HEK293 (cell line): ENCODE results near the gene CEBPA.

Experiments used
- GLIS1 ChIP-seq: fragments of 450-650 bp; formaldehyde crosslinking; IDR thresholded peaks from 2 replicates; pipeline ENCODE4 v1.5.1; 2016; ENCODE audit warnings: missing biosample characterization, missing genetic modification characterization
- GLIS2 ChIP-seq: fragments of 450-650 bp; formaldehyde crosslinking; IDR thresholded peaks from 2 replicates; pipeline ENCODE4 v1.5.1; 2016; ENCODE audit warnings: missing biosample characterization, missing genetic modification characterization
- KLF10 ChIP-seq: fragments of 450-650 bp; IDR thresholded peaks from 2 replicates; pipeline ENCODE4 v1.5.1; 2018; ENCODE audit warnings: missing biosample characterization, mild to moderate bottlenecking, missing genetic modification characterization
- KLF17 ChIP-seq: fragments of 450-650 bp; formaldehyde crosslinking; IDR thresholded peaks from 2 replicates; pipeline ENCODE4 v1.5.1; 2016; ENCODE audit warnings: missing biosample characterization, missing genetic modification characterization
- KLF9 ChIP-seq: fragments of 450-650 bp; formaldehyde crosslinking; IDR thresholded peaks from 2 replicates; pipeline ENCODE4 v1.5.1; 2016; ENCODE audit warnings: missing biosample characterization, missing genetic modification characterization, low read depth
- RBAK ChIP-seq: fragments of 450-650 bp; formaldehyde crosslinking; IDR thresholded peaks from 2 replicates; pipeline ENCODE4 v1.5.1; 2016; ENCODE audit warnings: missing biosample characterization, missing genetic modification characterization
- ZBTB10 ChIP-seq: fragments of 450-650 bp; formaldehyde crosslinking; IDR thresholded peaks from 2 replicates; pipeline ENCODE4 v1.5.1; 2016; ENCODE audit warnings: missing biosample characterization, missing genetic modification characterization
- ZBTB21 ChIP-seq: fragments of 450-650 bp; formaldehyde crosslinking; IDR thresholded peaks from 2 replicates; pipeline ENCODE4 v1.5.1; 2017; ENCODE audit warnings: missing biosample characterization, missing genetic modification characterization
- ZBTB48 ChIP-seq: fragments of 450-650 bp; formaldehyde crosslinking; IDR thresholded peaks from 2 replicates; pipeline ENCODE4 v1.5.1; 2016; ENCODE audit warnings: missing biosample characterization, missing genetic modification characterization
- ZBTB7A ChIP-seq: fragments of 450-650 bp; formaldehyde crosslinking; IDR thresholded peaks from 2 replicates; pipeline ENCODE4 v1.5.1; 2016; ENCODE audit warnings: low read depth, missing biosample characterization, missing genetic modification characterization
- ZFP69B ChIP-seq: fragments of 450-650 bp; formaldehyde crosslinking; IDR thresholded peaks from 2 replicates; pipeline ENCODE4 v1.5.1; 2016; ENCODE audit warnings: missing biosample characterization, missing genetic modification characterization
- ZNF146 ChIP-seq: fragments of 450-650 bp; formaldehyde crosslinking; IDR thresholded peaks from 2 replicates; pipeline ENCODE4 v1.5.1; 2016; ENCODE audit warnings: missing biosample characterization, missing genetic modification characterization
- ZNF19 ChIP-seq: fragments of 450-650 bp; formaldehyde crosslinking; IDR thresholded peaks from 2 replicates; pipeline ENCODE4; 2016; ENCODE audit warnings: missing biosample characterization, missing genetic modification characterization, low read depth
- ZNF335 ChIP-seq: fragments of 450-650 bp; formaldehyde crosslinking; conservative IDR thresholded peaks from 2 replicates; pipeline ENCODE4 v1.5.1; 2016; ENCODE audit warnings: missing biosample characterization, missing genetic modification characterization
- ZNF366 ChIP-seq: fragments of 450-650 bp; formaldehyde crosslinking; conservative IDR thresholded peaks from 2 replicates; pipeline ENCODE4 v1.5.1; 2016; ENCODE audit warnings: missing biosample characterization, missing genetic modification characterization
- ZNF600 ChIP-seq: fragments of 450-650 bp; formaldehyde crosslinking; IDR thresholded peaks from 2 replicates; pipeline ENCODE4 v1.5.1; 2016; ENCODE audit warnings: missing biosample characterization, missing genetic modification characterization
- ZNF629 ChIP-seq: fragments of 450-650 bp; formaldehyde crosslinking; IDR thresholded peaks from 2 replicates; pipeline ENCODE4 v1.5.1; 2017; ENCODE audit warnings: missing biosample characterization, missing genetic modification characterization
- ZNF837 ChIP-seq: fragments of 450-650 bp; formaldehyde crosslinking; IDR thresholded peaks from 2 replicates; pipeline ENCODE4 v1.5.1; 2016; ENCODE audit warnings: missing biosample characterization, missing genetic modification characterization
- ZXDB ChIP-seq: fragments of 450-650 bp; formaldehyde crosslinking; IDR thresholded peaks from 2 replicates; pipeline ENCODE4 v1.5.1; 2016; ENCODE audit warnings: missing biosample characterization, missing genetic modification characterization
- TF ChIP-seq, protein P1 (sequence below): fragments of 450-650 bp; formaldehyde crosslinking; IDR thresholded peaks from 2 replicates; pipeline ENCODE4 v1.5.1; 2016; ENCODE audit warnings: missing biosample characterization, missing genetic modification characterization
- TF ChIP-seq, protein P2 (sequence below): fragments of 450-650 bp; formaldehyde crosslinking; IDR thresholded peaks from 2 replicates; pipeline ENCODE4 v1.5.1; 2016; ENCODE audit warnings: missing biosample characterization, missing genetic modification characterization

The CEBPA gene

DNA sequence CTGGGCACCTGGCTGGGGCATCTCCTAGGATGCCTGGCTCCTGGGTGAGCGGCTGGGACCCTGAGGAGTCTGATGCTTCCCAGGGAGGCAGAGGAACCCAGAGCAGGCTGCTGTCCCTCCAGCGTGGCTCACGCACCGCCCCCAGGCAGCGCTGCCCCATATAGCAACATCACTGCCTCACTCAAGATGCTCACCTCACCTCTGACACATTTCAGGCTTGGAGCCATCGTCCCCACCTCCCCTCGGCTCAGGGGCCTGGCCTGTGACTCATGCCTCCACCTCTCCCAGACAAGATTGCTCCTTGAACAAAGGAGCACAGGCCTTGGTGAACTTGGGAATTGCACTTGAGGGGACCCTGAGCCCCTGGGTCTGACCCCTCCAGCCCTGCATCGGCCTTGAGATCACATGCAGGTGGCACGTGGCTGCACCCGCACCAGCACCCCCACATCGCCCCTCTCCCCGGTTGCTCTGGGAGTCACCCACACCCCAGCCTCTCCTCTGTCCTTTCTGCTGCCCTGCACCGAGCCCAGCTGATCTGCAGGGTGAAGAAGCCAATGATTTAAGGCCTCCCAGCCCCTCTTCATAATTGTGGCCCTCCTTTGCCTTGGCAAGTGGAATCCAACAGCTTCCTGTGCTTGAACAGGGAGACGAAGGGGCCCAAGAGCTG lies 11.2 kb downstream of the CEBPA start (continued):
- TF ChIP-seq ZBTB7A (tag by site-specific recombination) (0 out of 2 replicates have a peak, but pooled peaks have one; percentile 27), ZBTB10 (tag by site-specific recombination) (0 out of 2 replicates have a peak, but pooled peaks have one; percentile 14), ZNF146 (peak; percentile 1; the same call in 1 of the 2 replicates), GLIS2 (tag by site-specific recombination) (peak; percentile 57), ZNF19 (tag by site-specific recombination) (no peak), KLF10 (tag by site-specific recombination) (no peak), ZNF600 (tag by site-specific recombination) (peak; percentile 44; the same call in 1 of the 2 replicates), ZNF629 (tag by site-specific recombination) (peak; percentile 65), ZBTB21 (tag by site-specific recombination) (0 out of 2 replicates have a peak, but pooled peaks have one; percentile 30), ZNF366 (peak; percentile 83), ZNF335 (0 out of 2 replicates have a peak, but pooled peaks have one; percentile 7), GLIS1 (tag by site-specific recombination) (peak; percentile 67), KLF9 (no peak), ZNF837 (no peak), KLF17 (peak; percentile 75), RBAK (tag by site-specific recombination) (0 out of 2 replicates have a peak, but pooled peaks have one; percentile 7), ZBTB48 (peak; percentile 64; the same call in 1 of the 2 replicates), ZFP69B (tag by site-specific recombination) (no peak), ZXDB (tag by site-specific recombination) (no peak)
- TF ChIP-seq, protein P1, sequence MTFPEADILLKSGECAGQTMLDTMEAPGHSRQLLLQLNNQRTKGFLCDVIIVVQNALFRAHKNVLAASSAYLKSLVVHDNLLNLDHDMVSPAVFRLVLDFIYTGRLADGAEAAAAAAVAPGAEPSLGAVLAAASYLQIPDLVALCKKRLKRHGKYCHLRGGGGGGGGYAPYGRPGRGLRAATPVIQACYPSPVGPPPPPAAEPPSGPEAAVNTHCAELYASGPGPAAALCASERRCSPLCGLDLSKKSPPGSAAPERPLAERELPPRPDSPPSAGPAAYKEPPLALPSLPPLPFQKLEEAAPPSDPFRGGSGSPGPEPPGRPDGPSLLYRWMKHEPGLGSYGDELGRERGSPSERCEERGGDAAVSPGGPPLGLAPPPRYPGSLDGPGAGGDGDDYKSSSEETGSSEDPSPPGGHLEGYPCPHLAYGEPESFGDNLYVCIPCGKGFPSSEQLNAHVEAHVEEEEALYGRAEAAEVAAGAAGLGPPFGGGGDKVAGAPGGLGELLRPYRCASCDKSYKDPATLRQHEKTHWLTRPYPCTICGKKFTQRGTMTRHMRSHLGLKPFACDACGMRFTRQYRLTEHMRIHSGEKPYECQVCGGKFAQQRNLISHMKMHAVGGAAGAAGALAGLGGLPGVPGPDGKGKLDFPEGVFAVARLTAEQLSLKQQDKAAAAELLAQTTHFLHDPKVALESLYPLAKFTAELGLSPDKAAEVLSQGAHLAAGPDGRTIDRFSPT (tag by site-specific recombination), result peak; percentile 71; the same call in 1 of the 2 replicates
- TF ChIP-seq, protein P2, sequence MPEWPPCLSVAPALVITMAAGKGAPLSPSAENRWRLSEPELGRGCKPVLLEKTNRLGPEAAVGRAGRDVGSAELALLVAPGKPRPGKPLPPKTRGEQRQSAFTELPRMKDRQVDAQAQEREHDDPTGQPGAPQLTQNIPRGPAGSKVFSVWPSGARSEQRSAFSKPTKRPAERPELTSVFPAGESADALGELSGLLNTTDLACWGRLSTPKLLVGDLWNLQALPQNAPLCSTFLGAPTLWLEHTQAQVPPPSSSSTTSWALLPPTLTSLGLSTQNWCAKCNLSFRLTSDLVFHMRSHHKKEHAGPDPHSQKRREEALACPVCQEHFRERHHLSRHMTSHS (tag by site-specific recombination), result no peak
